ENCODE data around the gene ALDH2.
"Not testable (repeated sequence)": the region's sequence is repeated elsewhere in the genome, so short reads cannot be mapped to it uniquely, and the experiment has no call there.

Gene ALDH2

DNA sequence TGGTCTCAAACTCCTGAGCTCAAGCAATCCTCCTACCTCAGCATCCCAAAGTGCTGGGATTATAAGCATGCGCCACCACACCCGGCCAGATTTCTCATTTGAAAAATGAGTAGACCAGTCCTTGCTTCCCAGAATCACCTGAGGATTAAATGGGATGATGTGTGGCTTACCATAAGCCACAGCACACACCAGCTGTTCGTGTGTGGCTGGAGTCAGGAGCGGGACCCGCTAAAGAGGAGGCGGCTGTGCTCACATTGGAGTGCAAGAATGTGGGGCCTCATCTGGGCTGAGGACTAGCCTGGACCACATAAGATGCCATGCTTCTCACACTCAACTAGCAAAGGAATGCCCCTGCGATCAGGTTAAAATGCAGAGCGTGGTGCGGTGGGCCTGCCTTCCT lies 6.7 kb upstream of the ALDH2 start:
- DNase-seq: peak; percentile 98

DNA sequence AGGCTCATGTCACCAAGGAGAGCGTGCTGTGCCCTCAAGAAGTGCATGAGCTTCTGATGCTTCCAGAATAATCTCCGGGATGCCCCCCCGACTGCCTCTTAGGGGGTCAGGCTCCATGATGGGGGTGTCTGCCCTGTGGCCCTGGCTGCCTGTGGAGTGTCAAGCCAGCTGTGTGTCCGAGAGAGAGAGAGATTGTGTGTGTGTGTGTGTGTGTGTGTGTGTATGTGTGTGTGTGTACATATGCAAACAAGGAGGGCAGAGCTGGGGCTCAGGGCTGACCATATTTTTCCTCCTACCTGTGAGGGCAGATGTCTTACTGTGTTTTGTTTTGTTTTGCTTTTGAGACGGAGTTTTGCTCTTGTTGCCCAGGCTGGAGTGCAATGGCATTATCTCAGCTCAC lies 5.6 kb upstream of the ALDH2 start:
- DNase-seq: no peak

DNA sequence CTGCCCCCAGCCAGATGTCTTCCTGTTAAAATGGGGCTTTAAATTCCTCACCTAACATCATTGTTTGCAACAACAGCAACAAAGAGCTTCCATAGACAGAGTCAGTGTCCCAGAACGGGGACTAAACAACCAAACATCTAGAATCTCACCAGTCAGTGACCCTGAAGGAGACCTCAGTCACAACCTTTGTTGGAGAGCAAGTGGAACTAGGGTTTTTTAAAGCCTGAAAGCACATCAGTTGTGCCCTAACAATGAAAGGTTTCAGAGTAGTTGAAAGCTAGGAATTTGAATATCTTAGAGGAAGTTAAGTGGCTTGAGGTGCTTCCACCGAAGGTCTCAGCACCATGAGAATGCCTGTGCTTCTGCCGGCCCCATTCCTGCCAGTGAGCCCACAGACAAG lies 5.0 kb upstream of the ALDH2 start:
- DNase-seq: peak; percentile 34

DNA sequence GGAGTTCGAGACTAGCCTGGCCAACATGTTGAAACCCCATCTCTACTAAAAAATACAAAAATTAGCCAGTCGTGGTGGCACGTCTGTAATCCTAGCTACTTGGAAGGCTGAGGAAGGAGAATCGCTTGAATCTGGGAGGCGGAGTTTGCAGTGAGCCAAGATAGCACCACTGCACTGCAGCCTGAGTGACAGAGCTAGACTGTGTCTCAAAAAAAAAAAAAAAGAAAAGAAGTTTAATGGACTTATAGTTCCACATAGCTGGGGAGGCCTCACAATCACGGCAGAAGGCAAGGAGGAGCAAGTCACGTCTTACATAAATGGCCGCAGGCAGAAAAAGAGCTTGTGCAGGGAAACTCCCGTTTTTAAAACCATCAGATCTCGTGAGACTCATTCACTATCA lies 3.2 kb upstream of the ALDH2 start:
- not testable (repeated sequence) for DNase-seq

DNA sequence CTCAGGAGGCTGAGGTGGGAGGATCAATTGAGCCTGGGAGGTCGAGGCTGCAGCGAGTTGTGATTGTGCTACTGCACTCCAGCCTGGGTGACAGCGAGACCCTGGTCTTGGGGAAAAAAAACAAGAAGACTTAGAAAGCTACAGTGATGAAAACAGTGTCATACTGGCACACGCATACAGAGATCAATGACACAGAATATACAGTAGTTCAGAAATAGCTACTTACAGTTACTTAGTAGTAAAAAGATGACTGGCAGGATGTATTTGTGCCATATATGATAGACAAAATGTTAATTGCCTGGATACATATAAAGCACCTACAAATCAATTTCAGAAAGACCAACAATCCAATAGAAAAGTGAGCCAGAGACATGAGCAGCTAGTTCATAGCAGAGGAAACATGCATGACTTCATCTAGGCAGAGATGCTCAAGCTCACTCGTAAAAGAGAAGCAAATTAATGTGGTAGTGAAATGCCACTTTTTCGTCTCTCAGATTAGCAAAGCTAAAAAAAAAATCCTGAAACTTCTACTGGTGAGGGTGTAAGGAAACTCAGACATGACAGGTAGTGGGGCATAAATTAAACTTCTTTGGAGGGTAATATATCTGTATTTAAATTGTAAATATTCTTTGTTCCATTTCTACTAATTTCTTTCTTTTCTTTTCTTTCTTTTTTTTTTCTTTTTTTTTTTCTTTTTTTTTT lies 2.5 kb upstream of the ALDH2 start:
- no peak for DNase-seq

DNA sequence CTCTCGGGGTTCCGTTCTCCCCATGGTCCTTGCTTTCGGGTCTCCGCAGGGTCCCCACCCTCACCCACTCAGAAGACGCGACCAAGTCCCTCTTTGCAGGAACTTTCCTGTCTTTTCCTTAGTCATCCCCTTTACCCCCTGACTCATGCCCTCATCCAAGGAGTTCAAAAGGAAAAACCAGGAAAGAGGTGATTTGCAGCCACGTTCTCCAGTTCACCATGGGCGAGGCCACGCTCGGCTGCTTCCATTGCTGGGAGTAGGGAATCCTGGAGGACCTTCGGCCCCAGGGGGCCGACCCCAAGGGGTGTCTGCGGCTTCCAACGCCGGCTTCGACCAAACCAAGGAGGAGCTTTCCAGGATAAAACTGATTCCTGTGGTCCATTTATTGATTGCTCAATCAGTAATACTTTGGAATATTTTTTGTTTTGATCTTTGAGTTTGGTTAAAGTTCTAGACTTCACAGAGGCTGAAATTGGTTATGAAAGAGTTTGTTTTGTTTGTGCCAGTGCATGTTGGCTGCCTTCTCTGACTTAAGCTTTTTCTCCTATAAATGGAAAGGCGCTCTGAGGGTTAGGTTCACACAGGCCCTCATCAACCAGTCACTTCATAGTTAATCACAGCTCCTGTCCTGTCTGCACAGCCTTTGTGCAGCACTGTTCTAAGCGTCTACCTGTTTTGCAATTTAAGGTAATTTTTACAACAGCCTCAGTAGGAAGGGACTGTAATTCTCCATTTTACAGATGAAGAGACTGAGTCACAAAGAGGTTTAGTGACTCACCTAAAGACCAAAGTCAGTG lies 827 bp downstream of the ALDH2 start:
- DNase-seq: peak; percentile 32

DNA sequence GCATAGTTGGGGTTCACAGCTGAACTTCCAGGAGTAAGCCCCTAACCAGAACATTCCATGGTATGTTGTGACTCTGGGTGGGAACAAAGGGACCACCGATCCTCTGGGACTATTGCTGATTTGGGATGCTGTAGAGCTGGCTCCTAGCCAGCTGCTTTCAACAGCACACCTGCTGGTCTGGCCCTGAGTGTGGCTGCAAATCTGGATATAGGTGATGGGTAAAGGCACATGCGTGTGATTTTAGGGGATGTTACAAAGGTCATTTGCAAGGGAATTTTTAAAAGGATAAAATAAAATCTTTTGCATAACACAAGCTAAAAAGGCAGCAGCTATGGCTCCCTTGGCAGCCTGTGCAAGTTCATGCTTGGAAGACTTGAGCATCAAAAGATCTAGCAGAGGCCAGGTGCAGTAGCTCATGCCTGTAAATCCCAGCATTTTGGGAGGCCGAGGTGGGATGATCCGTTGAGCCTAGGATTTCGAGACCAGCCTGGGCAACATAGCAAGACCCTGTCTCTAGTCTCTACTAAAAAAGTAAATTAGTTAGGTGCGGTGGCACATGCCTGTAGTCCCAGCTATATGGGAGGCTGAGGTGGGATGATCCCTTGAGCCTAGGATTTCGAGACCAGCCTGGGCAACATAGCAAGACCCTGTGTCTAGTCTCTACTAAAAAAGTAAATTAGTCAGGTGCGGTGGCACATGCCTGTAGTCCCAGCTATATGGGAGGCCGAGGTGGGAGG lies 1.6 kb downstream of the ALDH2 start:
- peak; percentile 18 for DNase-seq

DNA sequence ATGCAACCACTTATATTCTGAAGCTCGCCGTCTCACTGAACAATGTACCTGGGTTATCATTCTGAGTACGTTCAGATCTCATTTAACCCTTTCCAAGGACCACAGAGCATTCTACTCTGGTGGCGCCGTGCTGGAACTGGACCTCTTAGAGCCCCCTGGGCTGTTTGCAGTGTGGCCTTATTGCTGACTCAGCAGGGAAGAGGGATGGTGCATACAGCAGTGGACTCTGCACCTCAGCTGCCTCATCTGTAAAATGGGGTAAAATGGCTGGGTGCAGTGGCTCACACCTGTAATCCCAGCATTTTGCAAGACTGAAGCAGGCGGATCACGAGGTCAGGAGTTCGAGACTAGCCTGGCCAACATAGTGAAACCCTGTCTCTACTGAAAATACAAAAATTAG lies 2.9 kb downstream of the ALDH2 start:
- DNase-seq: no peak

DNA sequence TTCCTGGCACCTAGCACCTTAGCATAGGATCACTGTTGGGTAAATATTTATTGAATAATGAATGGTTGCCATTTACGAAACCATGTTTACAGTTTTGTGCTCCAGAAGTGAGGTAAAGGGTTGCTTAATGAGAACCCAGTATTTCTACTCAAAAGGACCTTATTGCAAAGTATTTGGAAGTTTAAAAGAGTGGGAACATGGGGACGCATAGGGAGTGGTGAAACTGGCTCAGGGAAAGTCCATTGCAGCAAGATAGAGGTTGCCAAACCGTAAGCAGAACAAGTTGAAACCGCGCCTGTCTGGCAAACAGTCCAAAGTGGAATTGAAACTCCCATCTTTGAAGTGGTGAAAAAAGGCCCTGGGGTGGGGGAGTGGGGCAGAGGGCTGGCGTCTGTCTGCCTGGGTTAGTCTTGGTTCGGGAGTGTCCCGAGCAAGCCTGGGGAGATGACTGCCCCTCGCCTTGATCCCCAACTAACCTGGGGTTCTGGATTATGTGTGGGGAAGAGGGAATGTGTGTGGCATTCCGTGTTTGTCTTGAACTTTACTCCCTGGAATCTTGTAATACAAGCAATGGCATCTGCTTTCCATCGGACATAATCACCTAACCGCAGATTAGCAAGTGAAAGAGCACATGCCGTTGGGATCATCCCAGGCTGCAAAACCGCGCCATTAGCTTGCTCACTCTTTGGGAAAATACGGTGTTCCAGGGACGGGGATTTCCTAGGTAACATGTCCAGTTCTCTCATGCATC lies 7.2 kb downstream of the ALDH2 start:
- peak; percentile 88 for DNase-seq

DNA sequence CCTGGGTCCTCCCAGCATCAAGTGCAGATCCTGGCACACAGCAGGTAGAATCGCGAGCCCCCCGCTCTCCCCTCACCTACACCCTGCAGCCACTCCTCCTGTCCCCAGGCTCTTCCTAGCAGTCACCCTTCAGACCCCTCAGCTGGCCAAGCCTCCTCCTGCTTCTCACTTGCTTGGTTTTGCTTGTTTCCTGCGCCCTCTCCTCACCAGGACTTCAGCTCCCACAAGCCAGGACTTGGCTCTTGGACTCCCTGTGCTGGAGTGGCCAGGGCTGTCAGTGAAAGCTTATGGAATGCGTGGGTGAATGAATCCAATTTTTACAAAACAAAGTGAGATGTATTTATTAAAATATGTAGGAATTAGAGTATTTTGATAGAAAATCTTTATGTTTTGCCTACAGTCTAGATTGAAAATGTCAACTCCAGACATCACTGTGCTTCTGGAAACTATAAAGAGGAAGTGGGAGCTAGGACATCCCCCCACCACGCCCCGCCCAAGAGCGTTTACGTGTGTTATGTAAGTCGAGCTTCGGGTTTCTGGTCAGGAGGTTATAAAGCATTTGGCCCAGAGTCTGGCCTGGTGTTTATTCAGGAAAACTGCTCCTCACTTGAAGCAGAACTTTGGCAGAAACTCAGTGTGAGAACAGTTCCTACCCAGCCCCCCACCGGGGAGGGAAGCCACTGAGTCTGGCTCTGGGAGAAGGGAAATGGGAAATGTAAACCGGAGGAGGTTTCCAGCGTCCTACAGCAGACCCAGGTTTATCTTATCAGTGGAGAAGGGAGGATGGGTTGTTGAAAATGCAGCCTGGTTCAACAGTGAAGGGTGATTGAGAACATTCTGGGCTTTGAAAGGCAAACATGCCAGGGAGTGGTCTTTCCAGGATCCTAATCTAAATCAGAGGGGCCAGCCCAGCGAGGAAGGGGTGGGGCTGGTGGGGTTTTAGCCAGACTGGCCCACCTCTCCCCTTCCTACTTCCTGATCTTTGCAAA lies 8.8 kb downstream of the ALDH2 start:
- no peak for DNase-seq

DNA sequence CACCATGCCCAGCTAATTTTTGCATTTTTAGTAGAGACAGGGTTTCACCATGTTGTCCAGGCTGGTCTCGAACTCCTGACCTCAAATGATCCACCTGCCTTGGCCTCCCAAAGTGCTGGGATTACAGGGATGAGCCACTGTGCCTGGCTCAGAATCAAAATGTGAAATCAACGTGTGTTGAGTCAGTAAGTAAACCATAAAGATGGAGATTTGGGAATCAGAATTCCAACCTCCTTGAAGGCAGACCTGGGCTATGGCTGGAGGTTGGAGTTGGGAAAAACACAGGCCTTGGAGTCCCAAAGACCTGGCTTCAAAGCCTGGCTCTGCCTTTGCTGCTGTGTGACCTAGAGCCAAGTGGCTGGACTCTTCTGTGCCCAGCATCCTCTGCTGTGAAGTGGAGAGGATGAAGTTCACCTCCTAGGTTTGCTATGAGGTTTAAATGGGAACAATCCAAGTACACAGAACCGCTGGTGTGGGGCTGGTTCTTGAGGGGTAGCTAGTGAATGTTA lies 10.2 kb downstream of the ALDH2 start:
- DNase-seq: no peak

DNA sequence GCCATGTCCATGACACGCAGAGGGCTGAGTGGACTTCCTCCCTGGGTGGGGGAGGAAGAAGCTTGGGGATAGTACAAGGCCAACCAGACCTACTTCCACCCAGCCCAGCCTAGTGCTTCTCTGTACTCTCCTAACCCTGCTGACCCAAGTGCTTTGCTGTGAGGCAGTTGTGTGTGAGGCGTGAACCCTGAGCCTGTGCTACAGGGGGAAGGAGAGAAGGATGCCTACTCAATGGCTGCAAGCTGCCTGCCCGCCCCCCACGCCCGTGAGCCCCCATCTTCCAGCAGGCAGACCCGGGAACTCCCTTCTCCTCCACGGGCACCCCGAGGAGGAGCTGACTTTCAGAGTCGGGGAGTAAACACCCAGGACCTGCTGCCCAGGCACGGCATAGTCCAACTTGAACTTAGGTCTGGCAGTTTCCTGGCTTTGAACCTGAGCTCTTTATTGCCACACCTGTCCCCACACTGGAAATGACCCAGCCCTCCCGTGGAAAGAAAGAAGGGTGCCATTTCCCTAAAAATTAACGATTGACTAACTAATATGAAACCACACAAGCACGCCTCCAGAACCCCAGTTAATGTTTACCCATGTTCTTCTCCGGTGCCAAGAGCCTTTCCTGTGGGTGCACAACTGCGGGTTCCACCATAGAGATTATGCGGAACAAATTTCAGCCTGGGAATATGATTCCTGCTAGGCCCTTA lies 10.8 kb downstream of the ALDH2 start:
- no peak for DNase-seq

DNA sequence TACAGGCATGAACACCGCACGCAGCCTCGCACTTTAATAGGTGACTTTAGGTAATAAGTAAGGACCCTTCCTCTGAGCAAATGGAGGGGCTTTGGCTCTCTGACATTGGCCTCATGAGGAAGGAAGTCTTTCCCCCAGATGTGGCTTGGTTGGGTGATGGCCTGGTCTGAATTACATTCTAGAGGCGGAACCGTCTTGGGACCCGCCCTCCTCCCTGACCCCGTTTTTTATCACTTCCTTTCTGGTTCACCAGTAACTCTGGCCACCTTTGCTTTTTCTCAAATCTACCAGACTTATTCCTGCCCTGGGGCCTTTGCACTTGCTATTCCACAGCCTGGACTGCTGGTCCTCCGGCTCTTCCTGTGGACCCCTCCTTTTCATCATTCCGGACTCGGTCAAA lies 13.4 kb downstream of the ALDH2 start:
- DNase-seq: no peak

DNA sequence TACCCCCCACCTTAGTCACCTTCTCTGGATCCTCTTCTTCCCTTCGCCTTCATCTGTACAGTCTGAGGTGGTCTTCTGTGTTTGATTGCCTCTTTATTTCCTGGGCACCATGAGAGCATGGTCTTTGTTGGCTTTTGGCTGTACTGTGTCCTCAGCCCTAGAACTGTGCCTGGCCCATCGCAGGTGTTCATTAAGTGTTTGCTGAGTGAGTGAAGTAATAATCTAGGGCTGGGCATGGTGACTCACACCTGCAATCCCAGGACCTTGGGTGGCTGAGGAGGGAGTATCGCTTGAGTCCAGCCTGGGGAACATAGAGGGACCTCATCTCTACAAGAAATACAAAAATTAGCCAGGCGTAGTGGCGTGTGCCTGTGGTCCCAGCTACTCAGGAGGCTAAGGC lies 13.9 kb downstream of the ALDH2 start:
- DNase-seq: no peak

DNA sequence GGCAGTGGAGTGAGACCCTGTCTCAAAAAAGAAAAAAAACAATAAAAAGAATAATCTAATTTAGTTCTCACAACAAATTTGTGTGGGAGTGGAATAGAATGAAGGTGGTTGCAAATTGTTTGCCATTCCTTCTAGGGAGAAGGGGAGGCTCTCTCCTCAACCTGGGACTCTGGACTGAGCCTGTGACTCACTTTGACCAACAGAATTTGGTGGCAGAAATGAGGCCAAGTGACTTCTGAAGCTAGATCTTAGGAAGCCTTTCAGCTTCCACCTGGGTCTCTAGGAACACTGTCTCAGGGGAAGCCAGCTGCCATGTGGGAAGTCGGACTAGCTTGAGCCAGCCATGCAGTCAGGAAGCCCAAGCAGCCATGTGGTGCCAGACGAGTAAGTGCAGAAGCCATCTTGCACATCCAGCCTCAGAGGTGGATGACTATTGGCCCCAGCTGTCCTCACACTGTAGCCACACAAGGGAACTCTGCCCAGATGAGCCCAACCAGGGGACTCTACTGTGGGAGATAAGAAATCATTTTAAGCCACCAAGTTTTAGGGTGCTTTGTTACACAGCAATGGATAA lies 14.4 kb downstream of the ALDH2 start:
- DNase-seq: no peak

DNA sequence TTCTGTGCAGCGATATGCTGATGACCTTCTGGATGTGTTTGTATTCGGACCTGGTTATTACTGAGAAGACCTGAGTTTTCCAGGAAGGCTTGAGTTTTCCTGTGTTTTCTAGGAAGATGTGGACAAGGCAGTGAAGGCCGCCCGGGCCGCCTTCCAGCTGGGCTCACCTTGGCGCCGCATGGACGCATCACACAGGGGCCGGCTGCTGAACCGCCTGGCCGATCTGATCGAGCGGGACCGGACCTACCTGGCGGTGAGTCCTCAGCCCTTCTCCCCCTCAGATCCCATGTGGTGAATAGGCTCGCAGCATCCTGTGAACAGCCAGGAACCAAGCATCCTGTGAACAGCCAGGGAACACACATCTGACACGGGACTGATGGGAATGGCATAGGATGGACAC lies 16.3 kb downstream of the ALDH2 start:
- no peak for DNase-seq

DNA sequence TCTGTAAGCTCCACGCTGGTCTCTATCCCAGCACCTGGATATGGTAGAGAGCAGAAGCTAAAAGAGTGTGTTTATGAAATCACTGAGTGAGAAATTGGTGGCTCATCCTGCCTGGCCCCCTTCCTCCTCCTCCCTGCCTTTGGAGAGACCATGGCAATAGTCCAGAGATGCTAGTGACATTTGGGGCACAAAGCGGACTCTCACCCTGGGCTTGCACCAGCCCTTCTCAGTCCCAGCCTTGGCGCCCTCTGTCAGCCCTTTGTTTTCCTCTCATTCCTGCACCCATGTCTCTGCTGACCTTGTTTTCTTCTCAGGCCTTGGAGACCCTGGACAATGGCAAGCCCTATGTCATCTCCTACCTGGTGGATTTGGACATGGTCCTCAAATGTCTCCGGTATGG lies 18.2 kb downstream of the ALDH2 start:
- no peak for DNase-seq

DNA sequence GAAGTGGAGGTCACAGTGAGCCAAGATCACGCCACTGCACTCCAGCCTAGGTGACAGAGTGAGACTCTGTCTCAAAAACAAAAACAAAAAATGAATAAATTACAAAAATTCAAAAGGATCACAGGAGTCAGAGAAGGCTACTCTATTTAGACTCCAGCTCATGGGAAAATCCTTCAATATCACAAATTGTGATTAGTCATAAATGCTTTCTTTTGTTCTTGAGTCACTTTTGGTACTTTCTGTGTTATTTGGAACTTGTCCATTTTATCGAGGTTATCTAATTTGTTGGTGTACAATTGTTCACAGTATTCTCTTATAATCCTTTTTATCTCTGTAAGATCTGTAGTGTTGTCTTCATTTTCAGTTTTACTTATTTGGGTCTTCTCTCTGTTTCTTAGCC lies 18.9 kb downstream of the ALDH2 start:
- no peak for DNase-seq

DNA sequence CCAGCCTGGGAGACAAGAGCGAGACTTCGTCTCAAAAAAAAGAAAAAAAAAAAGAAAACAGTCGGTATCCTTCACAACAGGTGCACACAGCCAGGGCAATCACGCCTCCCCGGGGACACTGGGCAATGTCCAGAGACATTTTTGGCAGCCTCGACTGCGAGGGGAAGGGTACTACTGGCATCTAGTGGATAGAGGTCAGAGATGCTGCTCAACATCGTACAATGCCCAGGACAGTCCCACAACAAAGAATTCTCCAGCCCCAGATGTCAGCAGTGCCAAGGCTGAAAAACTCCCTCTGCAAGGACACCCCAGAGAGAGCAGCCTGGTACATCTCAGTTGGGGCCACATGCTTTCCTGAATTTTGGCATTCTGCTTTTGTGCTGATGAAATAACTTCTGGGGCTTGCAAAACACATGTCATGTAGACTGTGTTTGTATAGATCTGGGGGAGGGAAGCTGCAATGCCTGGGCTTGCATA lies 21.5 kb downstream of the ALDH2 start:
- peak; percentile 42 for DNase-seq

DNA sequence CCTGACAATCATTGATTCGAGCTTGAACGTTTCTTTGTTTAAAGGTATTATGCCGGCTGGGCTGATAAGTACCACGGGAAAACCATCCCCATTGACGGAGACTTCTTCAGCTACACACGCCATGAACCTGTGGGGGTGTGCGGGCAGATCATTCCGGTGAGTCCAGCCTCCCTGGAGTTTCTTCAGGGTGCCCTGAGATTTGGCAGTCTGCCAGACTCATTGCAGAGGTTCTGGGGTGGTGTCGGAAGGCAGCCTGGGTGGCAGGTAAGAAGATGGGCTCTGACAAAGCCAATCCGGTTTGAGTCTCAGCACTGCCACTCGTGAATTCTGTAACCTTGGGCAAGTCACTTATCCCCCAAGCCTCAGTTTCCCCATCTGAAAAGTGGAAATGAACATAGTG lies 23.0 kb downstream of the ALDH2 start:
- DNase-seq: no peak

DNA sequence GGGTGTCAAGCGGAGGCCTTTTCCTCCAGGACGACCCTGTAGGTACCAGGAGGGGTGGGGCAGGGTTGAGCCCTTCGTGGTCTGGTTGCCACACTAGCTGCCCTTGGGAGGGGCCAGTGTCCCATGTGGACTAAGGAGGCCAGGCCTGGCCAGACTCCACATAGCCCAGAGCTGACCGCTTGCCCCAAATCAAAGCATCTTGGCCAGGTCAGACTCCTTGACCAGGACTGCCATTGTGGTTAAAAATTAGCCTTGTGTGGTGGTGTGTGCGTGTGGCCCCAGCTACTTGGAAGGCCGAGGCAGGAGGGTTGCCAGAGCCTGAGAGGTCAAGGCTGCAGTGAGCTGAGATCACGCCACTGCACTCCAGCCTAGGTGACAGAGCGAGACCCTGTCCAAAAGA lies 24.8 kb downstream of the ALDH2 start:
- no peak for DNase-seq
